ENCODE data around the gene SMCO1.
"Not testable (repeated sequence)": the region's sequence is repeated elsewhere in the genome, so short reads cannot be mapped to it uniquely, and the experiment has no call there.

DNA sequence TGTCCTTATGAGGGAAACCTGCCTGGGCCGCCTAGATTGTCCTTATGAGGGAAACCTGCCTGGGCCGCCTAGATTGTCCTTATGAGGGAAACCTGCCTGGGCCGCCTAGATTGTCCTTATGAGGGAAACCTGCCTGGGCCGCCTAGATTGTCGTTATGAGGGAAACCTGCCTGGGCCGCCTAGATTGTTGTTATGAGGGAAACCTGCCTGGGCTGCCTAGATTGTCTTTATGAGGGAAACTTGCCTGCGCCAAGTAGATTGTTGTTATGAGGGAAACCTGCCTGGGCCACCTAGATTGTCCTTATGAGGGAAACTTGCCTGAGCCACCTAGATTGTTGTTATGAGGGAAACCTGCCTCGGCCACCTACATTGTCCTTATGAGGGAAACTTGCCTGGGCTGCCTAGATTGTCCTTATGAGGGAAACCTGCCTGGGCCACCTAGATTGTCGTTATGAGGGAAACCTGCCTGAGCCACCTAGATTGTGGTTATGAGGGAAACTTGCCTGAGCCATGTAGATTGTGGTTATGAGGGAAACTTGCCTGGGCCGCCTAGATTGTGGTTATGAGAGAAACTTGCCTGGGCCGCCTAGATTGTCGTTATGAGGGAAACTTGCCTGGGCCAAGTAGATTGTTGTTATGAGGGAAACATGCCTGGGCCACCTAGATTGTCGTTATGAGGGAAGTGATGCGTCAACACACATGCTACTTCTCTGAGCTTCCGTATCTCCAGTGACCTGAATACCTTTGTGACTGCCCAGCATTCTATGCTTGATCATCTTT is 3.3 kb downstream of the SMCO1 start:
- TF ChIP-seq, protein P1, sequence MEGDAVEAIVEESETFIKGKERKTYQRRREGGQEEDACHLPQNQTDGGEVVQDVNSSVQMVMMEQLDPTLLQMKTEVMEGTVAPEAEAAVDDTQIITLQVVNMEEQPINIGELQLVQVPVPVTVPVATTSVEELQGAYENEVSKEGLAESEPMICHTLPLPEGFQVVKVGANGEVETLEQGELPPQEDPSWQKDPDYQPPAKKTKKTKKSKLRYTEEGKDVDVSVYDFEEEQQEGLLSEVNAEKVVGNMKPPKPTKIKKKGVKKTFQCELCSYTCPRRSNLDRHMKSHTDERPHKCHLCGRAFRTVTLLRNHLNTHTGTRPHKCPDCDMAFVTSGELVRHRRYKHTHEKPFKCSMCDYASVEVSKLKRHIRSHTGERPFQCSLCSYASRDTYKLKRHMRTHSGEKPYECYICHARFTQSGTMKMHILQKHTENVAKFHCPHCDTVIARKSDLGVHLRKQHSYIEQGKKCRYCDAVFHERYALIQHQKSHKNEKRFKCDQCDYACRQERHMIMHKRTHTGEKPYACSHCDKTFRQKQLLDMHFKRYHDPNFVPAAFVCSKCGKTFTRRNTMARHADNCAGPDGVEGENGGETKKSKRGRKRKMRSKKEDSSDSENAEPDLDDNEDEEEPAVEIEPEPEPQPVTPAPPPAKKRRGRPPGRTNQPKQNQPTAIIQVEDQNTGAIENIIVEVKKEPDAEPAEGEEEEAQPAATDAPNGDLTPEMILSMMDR (IDR thresholded peaks at IDR 0.05): not testable (repeated sequence)
- not testable (repeated sequence) for TF ChIP-seq POLR2A (IDR thresholded peaks at IDR 0.05)
